ENCODE measurements around the gene KIAA1755.

DNA sequence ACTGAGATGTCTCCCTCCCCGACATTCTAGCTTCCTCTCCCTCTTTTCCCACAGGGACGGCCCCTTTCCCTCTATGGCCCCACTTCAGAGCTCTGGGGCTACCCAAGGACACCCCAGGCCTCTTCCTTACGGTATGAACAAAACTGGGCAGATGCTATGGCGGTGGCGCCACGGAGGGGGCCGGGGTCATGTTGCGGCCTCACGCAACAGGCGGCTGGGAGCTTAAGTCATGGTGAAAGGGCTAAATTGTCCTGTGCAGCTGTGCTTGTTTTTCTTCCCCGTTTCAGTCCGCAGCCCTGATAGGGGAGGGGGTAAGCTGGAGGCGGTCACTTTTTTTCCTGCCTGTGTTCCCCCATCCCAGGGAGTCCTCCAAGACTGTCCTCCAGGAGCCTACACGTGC, 17.6 kb upstream of the KIAA1755 start:
- TF ChIP-seq POLR2A (IDR thresholded peaks at IDR 0.05; ENCODE audit: low read depth, low read length) (no peak), RAD21 (IDR thresholded peaks at IDR 0.05; ENCODE audit: low read length) (no peak), SMC3 (IDR thresholded peaks at IDR 0.05; ENCODE audit: low read depth, low read length) (no peak), BHLHE40 (IDR thresholded peaks at IDR 0.05; ENCODE audit: low read depth, low read length) (no peak), CHD1 (IDR thresholded peaks at IDR 0.05; ENCODE audit: low read depth, low read length) (no peak), CEBPB (IDR thresholded peaks at IDR 0.05; ENCODE audit: low read depth, low read length) (no peak), MXI1 (IDR thresholded peaks at IDR 0.05; ENCODE audit: borderline replicate concordance, low read depth, low read length) (no peak), MAZ (IDR thresholded peaks at IDR 0.05; ENCODE audit: borderline replicate concordance, low read depth, low read length) (no peak), FOS (IDR thresholded peaks at IDR 0.05; ENCODE audit: low read depth, low read length) (no peak), RFX5 (IDR thresholded peaks at IDR 0.05; ENCODE audit: low read depth, low read length) (no peak)
- TF ChIP-seq, protein P1, sequence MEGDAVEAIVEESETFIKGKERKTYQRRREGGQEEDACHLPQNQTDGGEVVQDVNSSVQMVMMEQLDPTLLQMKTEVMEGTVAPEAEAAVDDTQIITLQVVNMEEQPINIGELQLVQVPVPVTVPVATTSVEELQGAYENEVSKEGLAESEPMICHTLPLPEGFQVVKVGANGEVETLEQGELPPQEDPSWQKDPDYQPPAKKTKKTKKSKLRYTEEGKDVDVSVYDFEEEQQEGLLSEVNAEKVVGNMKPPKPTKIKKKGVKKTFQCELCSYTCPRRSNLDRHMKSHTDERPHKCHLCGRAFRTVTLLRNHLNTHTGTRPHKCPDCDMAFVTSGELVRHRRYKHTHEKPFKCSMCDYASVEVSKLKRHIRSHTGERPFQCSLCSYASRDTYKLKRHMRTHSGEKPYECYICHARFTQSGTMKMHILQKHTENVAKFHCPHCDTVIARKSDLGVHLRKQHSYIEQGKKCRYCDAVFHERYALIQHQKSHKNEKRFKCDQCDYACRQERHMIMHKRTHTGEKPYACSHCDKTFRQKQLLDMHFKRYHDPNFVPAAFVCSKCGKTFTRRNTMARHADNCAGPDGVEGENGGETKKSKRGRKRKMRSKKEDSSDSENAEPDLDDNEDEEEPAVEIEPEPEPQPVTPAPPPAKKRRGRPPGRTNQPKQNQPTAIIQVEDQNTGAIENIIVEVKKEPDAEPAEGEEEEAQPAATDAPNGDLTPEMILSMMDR (conservative IDR thresholded peaks at IDR 0.05; ENCODE audit: low read depth, low read length) = no peak
- TF ChIP-seq, protein P2, sequence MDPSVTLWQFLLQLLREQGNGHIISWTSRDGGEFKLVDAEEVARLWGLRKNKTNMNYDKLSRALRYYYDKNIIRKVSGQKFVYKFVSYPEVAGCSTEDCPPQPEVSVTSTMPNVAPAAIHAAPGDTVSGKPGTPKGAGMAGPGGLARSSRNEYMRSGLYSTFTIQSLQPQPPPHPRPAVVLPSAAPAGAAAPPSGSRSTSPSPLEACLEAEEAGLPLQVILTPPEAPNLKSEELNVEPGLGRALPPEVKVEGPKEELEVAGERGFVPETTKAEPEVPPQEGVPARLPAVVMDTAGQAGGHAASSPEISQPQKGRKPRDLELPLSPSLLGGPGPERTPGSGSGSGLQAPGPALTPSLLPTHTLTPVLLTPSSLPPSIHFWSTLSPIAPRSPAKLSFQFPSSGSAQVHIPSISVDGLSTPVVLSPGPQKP (IDR thresholded peaks at IDR 0.05; ENCODE audit: borderline replicate concordance, low read depth, low read length) = no peak
- TF ChIP-seq, protein P3, sequence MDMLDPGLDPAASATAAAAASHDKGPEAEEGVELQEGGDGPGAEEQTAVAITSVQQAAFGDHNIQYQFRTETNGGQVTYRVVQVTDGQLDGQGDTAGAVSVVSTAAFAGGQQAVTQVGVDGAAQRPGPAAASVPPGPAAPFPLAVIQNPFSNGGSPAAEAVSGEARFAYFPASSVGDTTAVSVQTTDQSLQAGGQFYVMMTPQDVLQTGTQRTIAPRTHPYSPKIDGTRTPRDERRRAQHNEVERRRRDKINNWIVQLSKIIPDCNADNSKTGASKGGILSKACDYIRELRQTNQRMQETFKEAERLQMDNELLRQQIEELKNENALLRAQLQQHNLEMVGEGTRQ (IDR thresholded peaks at IDR 0.05; ENCODE audit: low read depth, low read length) = no peak

Measured in IMR-90 (cell line).